ENCODE measurements around the gene TIFAB.

GRCh38 chr5:135461481-135462151 lies 9.5 kb upstream of the TIFAB start:
- TF ChIP-seq CTCF (IDR thresholded peaks at IDR 0.05) (no peak), POLR2AphosphoS5 (IDR thresholded peaks at IDR 0.05) (no peak)

All from suprapubic skin (tissue), 3 donors.